ENCODE data around the gene TFCP2L1.

- TF ChIP-seq POLR2A (IDR thresholded peaks at IDR 0.05; ENCODE audit: low read depth, low read length), result no peak
- no peak for TF ChIP-seq TAF1 (IDR thresholded peaks at IDR 0.05; ENCODE audit: borderline replicate concordance, low read depth, low read length)
Measured at GRCh38 chr2:121279476-121280220, 5.4 kb downstream of the TFCP2L1 start.
